ENCODE measurements around the gene SND1. TPM values are rescaled to one million over a fixed set of nuclear protein-coding genes. Genes with fewer than 3 reads are reported as not detected.
A peak's percentile ranks its signal among the peaks of the same experiment; 100 is the strongest.

SND1 gene
- total RNA-seq, 1 experiment from 2014 or later: 218 TPM

DNA sequence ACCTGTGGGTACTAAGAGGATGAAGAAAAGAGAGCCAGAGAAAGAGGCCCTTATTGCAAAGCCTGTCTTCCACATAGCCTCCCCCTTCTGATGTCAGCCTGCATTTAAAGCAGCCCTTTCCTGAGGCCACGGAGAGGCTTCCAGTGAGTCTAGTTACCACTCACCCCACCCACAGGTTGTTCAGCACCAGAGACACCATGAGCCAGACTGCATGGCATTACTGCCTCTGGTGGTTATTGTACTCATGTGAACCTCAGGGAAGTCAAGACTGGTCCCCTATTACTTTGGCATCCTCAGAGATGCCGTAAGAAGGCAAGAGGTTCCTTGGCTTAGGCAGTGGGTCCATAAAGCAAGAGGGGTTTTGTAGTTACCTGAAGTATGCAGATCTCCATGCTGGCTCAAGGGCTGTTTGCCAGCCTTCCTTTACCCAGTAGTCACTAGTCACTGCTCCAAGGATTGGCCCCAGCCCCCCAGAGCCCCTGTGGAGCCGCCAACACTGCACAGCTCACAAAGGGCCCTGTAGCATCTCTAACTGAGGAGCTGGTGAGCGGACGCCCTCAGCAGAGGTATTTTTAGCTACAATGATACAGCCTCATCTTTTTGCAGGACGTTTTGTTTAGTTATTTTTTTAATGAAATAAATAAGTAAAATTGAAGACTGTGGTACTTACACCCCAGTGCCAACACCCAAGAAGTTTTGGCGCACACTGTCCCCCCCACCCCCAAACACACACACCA lies 358.6 kb downstream of the SND1 start:
- no peaks in the 10 kb centered on the region for H3K79me2 ChIP-seq (ENCODE audit: insufficient read depth, low read length)
- H2BK20ac ChIP-seq (ENCODE audit: low read depth, low read length, poor library complexity, severe bottlenecking): no peak overlapping the region
- no peak overlapping the region for H2AK5ac ChIP-seq (ENCODE audit: insufficient read length, low read length)
- Mint-ChIP-seq H3K36me3 (ENCODE audit: insufficient read depth in 1 of 3, low read depth in 3 of 3) (peaks cover 0 to 4% (median 0%) of the 10 kb centered on the region in 3 experiments; a peak in 3 of 7 replicates), H3K4me1 (peaks cover 32 to 35% of the 10 kb centered on the region in 2 experiments), H3K9me3 (no peaks in the 10 kb centered on the region), H3K4me3 (no peak overlapping the region), H3K27ac (no peak overlapping the region; a peak in 1 of 7 replicates), H3K27me3 (ENCODE audit: low read depth) (no peaks in the 10 kb centered on the region; the same call in 1 of the 2 replicates)
- no peak overlapping the region for H3K23ac ChIP-seq (ENCODE audit: insufficient read length, low read depth, low read length)
- no peak overlapping the region for H3K4me2 ChIP-seq (ENCODE audit: insufficient read depth, insufficient read length, low read length)
- H3K27ac ChIP-seq (ENCODE audit: insufficient read length, low read depth, low read length): no peak overlapping the region
- no peak for DNase-seq
- H2BK15ac ChIP-seq (ENCODE audit: low read depth, low read length): no peak overlapping the region
- H3K4me1 ChIP-seq (ENCODE audit: insufficient read depth, low read length): no peaks in the 10 kb centered on the region; the same call in 1 of the 2 replicates
- TF ChIP-seq, protein P1, sequence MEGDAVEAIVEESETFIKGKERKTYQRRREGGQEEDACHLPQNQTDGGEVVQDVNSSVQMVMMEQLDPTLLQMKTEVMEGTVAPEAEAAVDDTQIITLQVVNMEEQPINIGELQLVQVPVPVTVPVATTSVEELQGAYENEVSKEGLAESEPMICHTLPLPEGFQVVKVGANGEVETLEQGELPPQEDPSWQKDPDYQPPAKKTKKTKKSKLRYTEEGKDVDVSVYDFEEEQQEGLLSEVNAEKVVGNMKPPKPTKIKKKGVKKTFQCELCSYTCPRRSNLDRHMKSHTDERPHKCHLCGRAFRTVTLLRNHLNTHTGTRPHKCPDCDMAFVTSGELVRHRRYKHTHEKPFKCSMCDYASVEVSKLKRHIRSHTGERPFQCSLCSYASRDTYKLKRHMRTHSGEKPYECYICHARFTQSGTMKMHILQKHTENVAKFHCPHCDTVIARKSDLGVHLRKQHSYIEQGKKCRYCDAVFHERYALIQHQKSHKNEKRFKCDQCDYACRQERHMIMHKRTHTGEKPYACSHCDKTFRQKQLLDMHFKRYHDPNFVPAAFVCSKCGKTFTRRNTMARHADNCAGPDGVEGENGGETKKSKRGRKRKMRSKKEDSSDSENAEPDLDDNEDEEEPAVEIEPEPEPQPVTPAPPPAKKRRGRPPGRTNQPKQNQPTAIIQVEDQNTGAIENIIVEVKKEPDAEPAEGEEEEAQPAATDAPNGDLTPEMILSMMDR (conservative IDR thresholded peaks at IDR 0.05): peak; percentile 46; the same call in 2 of the 3 replicates
- H3K18ac ChIP-seq (ENCODE audit: insufficient read length, low read depth, low read length): no peak overlapping the region
- H4K91ac ChIP-seq (ENCODE audit: insufficient read length, low read depth, low read length): no peak overlapping the region
- no peak overlapping the region for H3K4ac ChIP-seq (ENCODE audit: low read depth, low read length)
- no peak overlapping the region for H4K5ac ChIP-seq (ENCODE audit: insufficient read length, low read depth, low read length)
- no peak overlapping the region for H2BK120ac ChIP-seq (ENCODE audit: low read depth, low read length, poor library complexity, severe bottlenecking)
- no peak overlapping the region for H4K8ac ChIP-seq (replicated peaks; ENCODE audit: insufficient read length, low read depth, low read length)
- no peaks in the 10 kb centered on the region for H3K27me3 ChIP-seq (ENCODE audit: insufficient read depth, low read length)
- no peak overlapping the region for H3T11ph ChIP-seq (ENCODE audit: low read length)
- no peak overlapping the region for H3K14ac ChIP-seq (ENCODE audit: insufficient read depth, low read length)
- H2AFZ ChIP-seq (ENCODE audit: low read length): no peak overlapping the region
- no peaks in the 10 kb centered on the region for H4K20me1 ChIP-seq (ENCODE audit: control insufficient read depth, insufficient read depth, insufficient read length)
- H3K56ac ChIP-seq (ENCODE audit: insufficient read length, low read depth, low read length): no peak overlapping the region
- H3K9me3 ChIP-seq (ENCODE audit: control insufficient read depth, low read depth, low read length): no peaks in the 10 kb centered on the region
- H2BK5ac ChIP-seq (ENCODE audit: insufficient read length, low read length): no peak overlapping the region
- H2BK12ac ChIP-seq (ENCODE audit: insufficient read length, low read depth, low read length): no peak overlapping the region
- no peak overlapping the region for H3K9ac ChIP-seq (ENCODE audit: extremely low read depth, insufficient read length, low read length)
- no CpG with 5 or more reads among the region's 7 CpGs for WGBS (ENCODE audit: extremely low coverage, insufficient read length, low lambda C conversion rate)
- H3K23me2 ChIP-seq (ENCODE audit: insufficient read length, low read depth, low read length, poor library complexity, severe bottlenecking): no peaks in the 10 kb centered on the region
- H3K79me1 ChIP-seq (ENCODE audit: insufficient read depth, low read depth, low read length, poor library complexity, severe bottlenecking): no peaks in the 10 kb centered on the region

Data from H9 (cell line).